Measurements from ENCODE around the gene FSCN2.

- TF ChIP-seq CTCF (IDR thresholded peaks at IDR 0.05): no peak
- no peak for TF ChIP-seq POLR2A (IDR thresholded peaks at IDR 0.05)
Measured at GRCh38 chr17:81513753-81514488, 14.3 kb upstream of the FSCN2 start.
